Neural cell (in vitro differentiated cells): Measurements from ENCODE around the gene FBXO47. TPM values are rescaled to one million over a fixed set of nuclear protein-coding genes. Genes with fewer than 3 reads are reported as not detected.

Experiments used
- H2AFZ ChIP-seq: fragments of 200-600, 300-800 bp; sonication (generic), shearing (Covaris generic); 2 replicates; pipeline ENCODE4 v1.6.0; 2014; ENCODE audit warnings: low read depth, mild to moderate bottlenecking, antibody characterized with exemption, low read length, moderate library complexity
- H3F3A ChIP-seq: fragments of 200-600 bp; shearing (Covaris generic); 2 replicates; pipeline ENCODE4 v1.6.1; 2016; ENCODE audit warnings: mild to moderate bottlenecking, moderate library complexity, mixed read lengths, antibody characterized with exemption, low read length; ENCODE audit not compliant: insufficient read depth, poor library complexity, severe bottlenecking
- H3K27ac ChIP-seq: fragments of 200-600, 300-800 bp; sonication (generic), shearing (Covaris generic); 2 replicates; pipeline ENCODE4 v1.5.1; 2014; ENCODE audit warnings: mild to moderate bottlenecking, low read length, moderate library complexity
- H3K27me3 ChIP-seq: fragments of 300-800, 200-600 bp; sonication (generic), shearing (Covaris generic); 2 replicates; pipeline ENCODE4 v1.6.0; 2014; ENCODE audit warnings: mild to moderate bottlenecking, low read depth, low read length, moderate library complexity; ENCODE audit not compliant: insufficient read depth
- H3K36me3 ChIP-seq: fragments of 300-800, 200-600 bp; sonication (generic), shearing (Covaris generic); 2 replicates; pipeline ENCODE4 v1.5.1; 2014; ENCODE audit warnings: mild to moderate bottlenecking, antibody characterized with exemption, low read length, moderate library complexity; ENCODE audit not compliant: insufficient read depth
- H3K4me2 ChIP-seq: fragments of 300-800, 200-600 bp; sonication (generic), shearing (Covaris generic); 2 replicates; pipeline ENCODE4 v1.6.0; 2014; ENCODE audit warnings: mild to moderate bottlenecking, low read length
- H3K4me3 ChIP-seq: fragments of 300-800, 200-600 bp; sonication (generic), shearing (Covaris generic); 2 replicates; pipeline ENCODE4 v1.5.1; 2014; ENCODE audit warnings: mild to moderate bottlenecking, low read length, moderate library complexity
- H3K79me2 ChIP-seq: fragments of 200-600 bp; shearing (Covaris generic); replicated peaks from 2 replicates; pipeline ENCODE4 v1.6.0; 2014; ENCODE audit warnings: mild to moderate bottlenecking, low read length, moderate library complexity; ENCODE audit not compliant: insufficient read depth
- H3K9ac ChIP-seq: fragments of 300-800, 200-600 bp; sonication (generic), shearing (Covaris generic); 2 replicates; pipeline ENCODE4 v1.6.1; 2016; ENCODE audit warnings: mild to moderate bottlenecking, low read length, mixed read lengths
- H3K9me2 ChIP-seq: fragments of 200-600 bp; shearing (Covaris generic); 2 replicates; pipeline ENCODE4 v1.6.1; 2016; ENCODE audit warnings: mild to moderate bottlenecking, low read length, mixed read lengths; ENCODE audit not compliant: insufficient read depth
- H3K9me3 ChIP-seq: fragments of 200-600, 300-800 bp; sonication (generic), shearing (Covaris generic); 2 replicates; pipeline ENCODE4 v1.6.1; 2016; ENCODE audit warnings: mild to moderate bottlenecking, mixed run types, low read length, moderate library complexity, mixed read lengths
- H4K20me1 ChIP-seq: fragments of 200-600 bp; shearing (Covaris generic); 2 replicates; pipeline ENCODE4 v1.6.1; 2016; ENCODE audit warnings: mild to moderate bottlenecking, mixed run types; ENCODE audit not compliant: insufficient read depth
- EP300 ChIP-seq: fragments of 450-650 bp; conservative IDR thresholded peaks from 2 replicates; pipeline ENCODE4 v1.6.1; 2014; ENCODE audit warnings: antibody characterized with exemption, mild to moderate bottlenecking, moderate library complexity; ENCODE audit not compliant: poor library complexity, severe bottlenecking
- EZH2 ChIP-seq: fragments of 200-600, 300-800 bp; shearing (Covaris generic), sonication (generic); IDR thresholded peaks from 2 replicates; pipeline ENCODE4 v1.6.1; 2014; ENCODE audit warnings: antibody characterized with exemption, low read length, borderline replicate concordance, mild to moderate bottlenecking; ENCODE audit not compliant: insufficient read depth, poor library complexity, severe bottlenecking
- MXI1 ChIP-seq: fragments of 450-650 bp; conservative IDR thresholded peaks from 2 replicates; pipeline ENCODE4 v1.6.1; 2014; ENCODE audit warnings: antibody characterized with exemption, mild to moderate bottlenecking; ENCODE audit not compliant: poor library complexity, severe bottlenecking
- POLR2AphosphoS5 ChIP-seq: IDR thresholded peaks from 2 replicates; pipeline ENCODE4 v1.6.1; 2012
- RAD21 ChIP-seq: fragments of 450-650 bp; conservative IDR thresholded peaks from 2 replicates; pipeline ENCODE4 v1.6.1; 2014; ENCODE audit warnings: antibody characterized with exemption, mild to moderate bottlenecking, moderate library complexity
- REST ChIP-seq: IDR thresholded peaks from 2 replicates; pipeline ENCODE4 v1.6.1; 2012; ENCODE audit warnings: borderline replicate concordance
- SMC3 ChIP-seq: fragments of 450-650 bp; conservative IDR thresholded peaks from 2 replicates; pipeline ENCODE4 v1.6.1; 2014; ENCODE audit warnings: antibody characterized with exemption, mild to moderate bottlenecking, moderate library complexity; ENCODE audit not compliant: poor library complexity
- TAF1 ChIP-seq: IDR thresholded peaks from 2 replicates; pipeline ENCODE4 v1.6.1; 2012; ENCODE audit warnings: low read depth
- polyA plus RNA-seq: library from polyadenylated mRNA; depleted of rRNA; stranded (reverse); fragments of >200 nt; gene quantifications from 2 replicates; pipeline ENCODE4 v1.2.3, GENCODE V29; 2014
- TF ChIP-seq, protein P1 (sequence below): fragments of 450-650 bp; IDR thresholded peaks from 2 replicates; pipeline ENCODE4 v1.5.1; 2014; ENCODE audit warnings: antibody characterized with exemption, mild to moderate bottlenecking, moderate library complexity; ENCODE audit not compliant: poor library complexity, severe bottlenecking

FBXO47 gene
- polyA plus RNA-seq, 1 donor from 2014 or later = not detected

DNA sequence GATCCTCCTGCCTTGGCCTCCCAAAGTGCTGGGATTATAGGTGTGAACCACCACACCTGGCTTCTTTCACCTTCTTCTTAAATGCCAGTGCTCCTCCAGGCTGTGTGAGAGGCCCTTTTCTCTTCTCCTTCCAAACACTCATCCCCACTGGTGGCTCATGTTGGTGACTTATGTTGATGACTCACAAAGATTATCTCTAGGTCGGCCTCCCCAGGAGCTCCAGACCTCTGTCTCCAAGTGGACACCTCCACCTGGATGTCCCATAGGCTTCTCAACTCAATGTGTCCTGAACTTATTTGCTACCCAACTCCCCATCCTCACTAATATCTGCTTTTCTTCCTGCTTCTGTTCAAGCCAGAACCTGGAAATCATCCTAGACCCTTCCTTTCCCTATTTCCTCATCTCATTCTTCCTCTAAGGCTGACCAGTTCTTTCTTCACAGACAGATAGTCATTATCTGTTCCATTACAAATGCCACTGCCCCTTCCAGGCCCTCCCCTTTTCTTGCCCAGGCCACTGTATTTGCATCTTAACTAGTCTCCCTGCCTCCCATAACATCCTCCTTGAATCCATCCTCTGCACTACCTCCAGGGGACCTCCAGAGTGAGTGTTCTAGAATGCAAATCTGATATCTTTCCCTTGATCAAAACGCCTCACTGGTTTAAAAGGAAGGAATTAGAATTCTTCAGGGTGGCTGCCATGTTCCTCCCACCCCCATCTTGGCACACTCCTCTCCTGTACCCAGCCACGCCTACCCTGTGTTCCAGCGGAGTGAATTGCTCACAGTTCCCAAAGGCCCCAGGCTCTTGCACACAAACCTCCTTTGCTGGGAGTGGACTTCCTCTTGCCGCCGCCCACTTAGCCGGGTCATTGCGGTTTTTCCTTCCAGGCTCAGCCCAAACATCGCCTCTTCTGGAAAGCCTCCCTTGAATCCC lies 34.8 kb upstream of the FBXO47 start:
- H4K20me1 ChIP-seq = no peaks in the 10 kb centered on the region
- no peak overlapping the region for H3K9ac ChIP-seq
- no peaks in the 10 kb centered on the region for H3K79me2 ChIP-seq
- TF ChIP-seq TAF1 = no peak
- no peak for TF ChIP-seq EP300
- TF ChIP-seq EZH2 = no peak
- no peak for TF ChIP-seq MXI1
- TF ChIP-seq SMC3 = no peak
- no peak for TF ChIP-seq POLR2AphosphoS5
- TF ChIP-seq REST = no peak
- TF ChIP-seq RAD21 = no peak
- TF ChIP-seq, protein P1, sequence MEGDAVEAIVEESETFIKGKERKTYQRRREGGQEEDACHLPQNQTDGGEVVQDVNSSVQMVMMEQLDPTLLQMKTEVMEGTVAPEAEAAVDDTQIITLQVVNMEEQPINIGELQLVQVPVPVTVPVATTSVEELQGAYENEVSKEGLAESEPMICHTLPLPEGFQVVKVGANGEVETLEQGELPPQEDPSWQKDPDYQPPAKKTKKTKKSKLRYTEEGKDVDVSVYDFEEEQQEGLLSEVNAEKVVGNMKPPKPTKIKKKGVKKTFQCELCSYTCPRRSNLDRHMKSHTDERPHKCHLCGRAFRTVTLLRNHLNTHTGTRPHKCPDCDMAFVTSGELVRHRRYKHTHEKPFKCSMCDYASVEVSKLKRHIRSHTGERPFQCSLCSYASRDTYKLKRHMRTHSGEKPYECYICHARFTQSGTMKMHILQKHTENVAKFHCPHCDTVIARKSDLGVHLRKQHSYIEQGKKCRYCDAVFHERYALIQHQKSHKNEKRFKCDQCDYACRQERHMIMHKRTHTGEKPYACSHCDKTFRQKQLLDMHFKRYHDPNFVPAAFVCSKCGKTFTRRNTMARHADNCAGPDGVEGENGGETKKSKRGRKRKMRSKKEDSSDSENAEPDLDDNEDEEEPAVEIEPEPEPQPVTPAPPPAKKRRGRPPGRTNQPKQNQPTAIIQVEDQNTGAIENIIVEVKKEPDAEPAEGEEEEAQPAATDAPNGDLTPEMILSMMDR = no peak
- H3K9me3 ChIP-seq = no peaks in the 10 kb centered on the region
- H3K36me3 ChIP-seq = no peaks in the 10 kb centered on the region
- no peaks in the 10 kb centered on the region for H3F3A ChIP-seq
- H3K27me3 ChIP-seq = no peaks in the 10 kb centered on the region
- H3K9me2 ChIP-seq = no peaks in the 10 kb centered on the region
- H2AFZ ChIP-seq = no peak overlapping the region
- H3K4me2 ChIP-seq = no peak overlapping the region
- H3K27ac ChIP-seq = no peak overlapping the region
- no peak overlapping the region for H3K4me3 ChIP-seq

GRCh38 chr17:39000021-39000601 lies 32.9 kb upstream of the FBXO47 start:
- no peak overlapping the region for H3K9ac ChIP-seq
- no peak overlapping the region for H3K4me2 ChIP-seq

More at GRCh38 chr17:39000021-39000601, 32.9 kb upstream of the FBXO47 start:
- no peaks in the 10 kb centered on the region for H3K79me2 ChIP-seq
- no peak overlapping the region for H3K27ac ChIP-seq
- no peaks in the 10 kb centered on the region for H3K36me3 ChIP-seq
- H3K27me3 ChIP-seq = no peaks in the 10 kb centered on the region
- no peaks in the 10 kb centered on the region for H3F3A ChIP-seq
- TF ChIP-seq, protein P1 = no peak
- TF ChIP-seq EP300 = no peak
- TF ChIP-seq SMC3 = no peak
- no peak for TF ChIP-seq RAD21
- no peak for TF ChIP-seq MXI1
- no peak for TF ChIP-seq TAF1
- TF ChIP-seq REST = no peak
- TF ChIP-seq EZH2 = no peak
- TF ChIP-seq POLR2AphosphoS5 = no peak
- H3K9me3 ChIP-seq = no peaks in the 10 kb centered on the region
- H3K9me2 ChIP-seq = no peaks in the 10 kb centered on the region
- H4K20me1 ChIP-seq = no peaks in the 10 kb centered on the region
- no peak overlapping the region for H3K4me3 ChIP-seq
- H2AFZ ChIP-seq = no peak overlapping the region
